H1 (cell line): ENCODE measurements around the gene SEMA3F. TPM values are rescaled to one million over a fixed set of nuclear protein-coding genes. Genes with fewer than 3 reads are reported as not detected.

Source experiments
- CTCF ChIA-PET: fragments of 300-600 bp; sonication (Branson Sonifier 250); formaldehyde crosslinking; loops from one replicate; lab custom pipeline; 2021; ENCODE audit not compliant: partially characterized antibody; lab: Charles Lee
- POLR2A ChIA-PET: fragments of 300-600 bp; sonication (Branson Sonifier 250); formaldehyde crosslinking; loops from one replicate; lab custom pipeline; 2021; ENCODE audit warnings: inconsistent platforms; ENCODE audit not compliant: partially characterized antibody; lab: Charles Lee
- DNase-seq, 2 experiments: peaks; one replicate each; pipeline versions ENCODE4 v3.0.0 to v3.0.0-alpha.2; 2010 to 2022; ENCODE audit warnings: low spot score in 2 of 2, low read depth in 1 of 2, mixed read lengths in 1 of 2
- FAIRE-seq: peaks from 2 replicates; lab custom pipeline; 2011; peaks lifted over from hg19 to GRCh38; lab: Jason Lieb, UNC
- H2AFZ ChIP-seq: 2 replicates; pipeline ENCODE4 v1.8.1; 2012; ENCODE audit warnings: low read length, inconsistent platforms
- H2AK5ac ChIP-seq: 2 replicates; pipeline ENCODE4 v1.6.1; 2013; ENCODE audit warnings: low read depth, low read length
- H2BK120ac ChIP-seq: replicated peaks from 2 replicates; pipeline ENCODE3; 2013; ENCODE audit warnings: low read depth, low read length, inconsistent platforms
- H2BK12ac ChIP-seq: 2 replicates; pipeline ENCODE4 v1.6.1; 2013; ENCODE audit warnings: low read depth, low read length
- H2BK15ac ChIP-seq: 2 replicates; pipeline ENCODE4 v1.6.1; 2013; ENCODE audit warnings: low read length
- H2BK20ac ChIP-seq: 2 replicates; pipeline ENCODE4 v1.6.1; 2013; ENCODE audit warnings: low read length
- H2BK5ac ChIP-seq: 2 replicates; pipeline ENCODE4 v1.6.1; 2013; ENCODE audit warnings: low read depth, low read length
- H3K14ac ChIP-seq: 2 replicates; pipeline ENCODE4 v1.6.1; 2013; ENCODE audit warnings: inconsistent platforms; ENCODE audit not compliant: insufficient read length
- H3K18ac ChIP-seq: 2 replicates; pipeline ENCODE4 v1.6.1; 2013; ENCODE audit warnings: low read length; ENCODE audit errors: extremely low read depth
- H3K23ac ChIP-seq: 2 replicates; pipeline ENCODE4 v1.6.1; 2013; ENCODE audit warnings: inconsistent platforms; ENCODE audit not compliant: insufficient read length
- H3K23me2 ChIP-seq: 2 replicates; pipeline ENCODE4 v1.6.1; 2013; ENCODE audit warnings: low read depth, low read length
- H3K27ac ChIP-seq: 2 replicates; pipeline ENCODE4 v1.6.1; 2011; ENCODE audit warnings: low read depth, low read length, inconsistent platforms
- H3K27me3 ChIP-seq, 4 experiments: replicated peaks in 1 of 4; 1 replicate in 1 of 4; 2 replicates in 3 of 4; pipeline versions ENCODE4 v1.6.1 to v1.8.1; 2011 to 2013; ENCODE audit warnings: low read length in 3 of 4, mild to moderate bottlenecking in 3 of 4, inconsistent platforms in 2 of 4, mixed read lengths in 2 of 4, moderate library complexity in 1 of 4; ENCODE audit not compliant: control insufficient read depth in 3 of 4, insufficient read depth in 3 of 4; ENCODE audit errors: extremely low read depth in 1 of 4
- H3K36me3 ChIP-seq, 4 experiments: 2 replicates each; pipeline versions ENCODE4 v1.6.1 to v1.8.1; 2011 to 2013; ENCODE audit warnings: mild to moderate bottlenecking in 4 of 4, low read length in 3 of 4, moderate library complexity in 2 of 4, control low read depth in 1 of 4, inconsistent platforms in 1 of 4; ENCODE audit not compliant: insufficient read depth in 4 of 4, control insufficient read depth in 2 of 4
- H3K4ac ChIP-seq: replicated peaks from 2 replicates; pipeline ENCODE3; 2013; ENCODE audit warnings: low read length, low read depth, mixed read lengths, inconsistent platforms; ENCODE audit not compliant: insufficient read length
- H3K4me1 ChIP-seq, 4 experiments: replicated peaks in 1 of 4; 1 replicate in 1 of 4; 2 replicates in 3 of 4; pipeline versions ENCODE4 v1.6.1 to v1.8.1; 2011 to 2013; ENCODE audit warnings: low read length in 3 of 4, inconsistent platforms in 2 of 4, mixed read lengths in 1 of 4; ENCODE audit not compliant: insufficient read depth in 4 of 4, control insufficient read depth in 3 of 4
- H3K4me2 ChIP-seq, 2 experiments: 2 replicates each; pipeline versions ENCODE4 v1.6.1 to v1.8.1; 2011 to 2013; ENCODE audit warnings: low read depth in 2 of 2, low read length in 2 of 2, control low read depth in 1 of 2, inconsistent platforms in 1 of 2, mild to moderate bottlenecking in 1 of 2; ENCODE audit not compliant: insufficient read depth in 1 of 2
- H3K4me3 ChIP-seq, 4 experiments: fragments of 200-600, 300-600 bp in 1 of 4; sonication (generic), shearing (Covaris generic), sonication (Bioruptor Twin) in 1 of 4; 2 replicates each; pipeline versions ENCODE4 v1.5.1 to v1.8.1; 2011 to 2016; ENCODE audit warnings: low read length in 4 of 4, low read depth in 3 of 4, control low read depth in 2 of 4, inconsistent platforms in 2 of 4, mild to moderate bottlenecking in 2 of 4, mixed read lengths in 1 of 4, moderate library complexity in 1 of 4; ENCODE audit not compliant: insufficient read depth in 2 of 4; ENCODE audit errors: extremely low read depth in 1 of 4
- H3K56ac ChIP-seq: replicated peaks from 2 replicates; pipeline ENCODE3; 2013; ENCODE audit warnings: low read depth, mild to moderate bottlenecking, mixed read lengths, low read length, inconsistent platforms; ENCODE audit not compliant: insufficient read length
- H3K79me1 ChIP-seq: 2 replicates; pipeline ENCODE4 v1.6.1; 2013; ENCODE audit warnings: low read depth, low read length, control low read depth
- H3K79me2 ChIP-seq, 2 experiments: 2 replicates each; pipeline versions ENCODE4 v1.6.1 to v1.8.1; 2012 to 2013; ENCODE audit warnings: low read length in 2 of 2, mild to moderate bottlenecking in 2 of 2, inconsistent platforms in 1 of 2; ENCODE audit not compliant: insufficient read depth in 2 of 2, control insufficient read depth in 1 of 2
- H3K9ac ChIP-seq, 4 experiments: replicated peaks in 1 of 4; 1 replicate in 1 of 4; 2 replicates in 3 of 4; pipeline versions ENCODE4 v1.6.1 to v1.8.1; 2011 to 2013; ENCODE audit warnings: low read depth in 3 of 4, low read length in 3 of 4, control low read depth in 2 of 4, mild to moderate bottlenecking in 2 of 4, moderate library complexity in 2 of 4, inconsistent platforms in 1 of 4; ENCODE audit errors: extremely low read depth in 1 of 4
- H3K9me3 ChIP-seq, 2 experiments: 2 replicates each; pipeline versions ENCODE4 v1.6.1 to v1.8.1; 2012 to 2013; ENCODE audit warnings: mild to moderate bottlenecking in 2 of 2, moderate library complexity in 2 of 2, control low read depth in 1 of 2, inconsistent platforms in 1 of 2, low read depth in 1 of 2, low read length in 1 of 2, mixed read lengths in 1 of 2; ENCODE audit not compliant: insufficient read depth in 2 of 2
- H4K20me1 ChIP-seq, 2 experiments: replicated peaks in 1 of 2; 2 replicates each; pipeline versions ENCODE3 to v1.8.1; 2011 to 2013; ENCODE audit warnings: inconsistent platforms in 2 of 2, low read length in 2 of 2, mild to moderate bottlenecking in 1 of 2; ENCODE audit not compliant: insufficient read depth in 2 of 2, control insufficient read depth in 1 of 2
- H4K5ac ChIP-seq: 2 replicates; pipeline ENCODE4 v1.6.1; 2013; ENCODE audit warnings: low read length, low read depth, mixed read lengths, inconsistent platforms; ENCODE audit not compliant: insufficient read length
- H4K8ac ChIP-seq: 2 replicates; pipeline ENCODE4 v1.8.0; 2013; ENCODE audit warnings: mild to moderate bottlenecking, moderate library complexity, low read length, inconsistent platforms; ENCODE audit not compliant: insufficient read depth; ENCODE audit errors: extremely low read depth
- H4K91ac ChIP-seq: replicated peaks from 2 replicates; pipeline ENCODE3; 2013; ENCODE audit warnings: low read length, mixed read lengths, inconsistent platforms; ENCODE audit not compliant: insufficient read length
- POLR2AphosphoS5 ChIP-seq: IDR thresholded peaks from 2 replicates; pipeline ENCODE4 v1.6.1; 2011; ENCODE audit warnings: low read depth, low read length
- RXRA ChIP-seq: IDR thresholded peaks from 2 replicates; pipeline ENCODE4 v1.6.1; 2011; ENCODE audit warnings: low read depth, mild to moderate bottlenecking, low read length, moderate library complexity; ENCODE audit not compliant: insufficient read depth
- TCF12 ChIP-seq: IDR thresholded peaks from 2 replicates; pipeline ENCODE4 v1.6.1; 2011; ENCODE audit warnings: low read depth, mild to moderate bottlenecking, low read length
- WGBS, 2 experiments: shearing (Covaris generic) in 1 of 2; methylation state at CpG; one replicate each; pipeline versions ENCODE4 v1.1.6 to v1.1.7; 2013 to 2015; ENCODE audit warnings: low lambda C conversion rate in 2 of 2, mixed read lengths in 2 of 2, inconsistent platforms in 1 of 2, low coverage in 1 of 2, missing lambda C conversion rate in 1 of 2; ENCODE audit not compliant: insufficient replicate concordance in 2 of 2, insufficient coverage in 1 of 2, insufficient read length in 1 of 2; ENCODE audit errors: extremely low coverage in 1 of 2, missing lambda C conversion rate in 1 of 2; 5-methylcytosine and 5-hydroxymethylcytosine counted together
- polyA plus RNA-seq, 7 experiments: library from polyadenylated mRNA; depleted of rRNA in 3 of 7; stranded (reverse) in 5 of 7; unstranded in 2 of 7; fragments of >200 nt in 5 of 7; fragments of 200-250 nt in 2 of 7; gene quantifications; 1 replicate in 5 of 7; 2 replicates in 1 of 7; 4 replicates in 1 of 7; pipeline versions ENCODE4 v1.2.1 to v1.2.3, GENCODE V29; 2011 to 2013; ENCODE audit warnings: missing spikeins in 2 of 7, mixed read lengths in 2 of 7
- total RNA-seq: library from RNA; stranded (reverse); fragmentation: NEBNext Ultra II Directional; extraction: Animal tissue kit (Norgen Biotek cat#: 25700); gene quantifications from 2 replicates; pipeline ENCODE4 v1.2.1, GENCODE V29; 2021

The SEMA3F gene
- total and polyA plus RNA-seq, 2 of the 8 experiments (the other 6 are each of a cell fraction or from before 2014, with no cell fraction given): 20.3 to 37.0 TPM

DNA sequence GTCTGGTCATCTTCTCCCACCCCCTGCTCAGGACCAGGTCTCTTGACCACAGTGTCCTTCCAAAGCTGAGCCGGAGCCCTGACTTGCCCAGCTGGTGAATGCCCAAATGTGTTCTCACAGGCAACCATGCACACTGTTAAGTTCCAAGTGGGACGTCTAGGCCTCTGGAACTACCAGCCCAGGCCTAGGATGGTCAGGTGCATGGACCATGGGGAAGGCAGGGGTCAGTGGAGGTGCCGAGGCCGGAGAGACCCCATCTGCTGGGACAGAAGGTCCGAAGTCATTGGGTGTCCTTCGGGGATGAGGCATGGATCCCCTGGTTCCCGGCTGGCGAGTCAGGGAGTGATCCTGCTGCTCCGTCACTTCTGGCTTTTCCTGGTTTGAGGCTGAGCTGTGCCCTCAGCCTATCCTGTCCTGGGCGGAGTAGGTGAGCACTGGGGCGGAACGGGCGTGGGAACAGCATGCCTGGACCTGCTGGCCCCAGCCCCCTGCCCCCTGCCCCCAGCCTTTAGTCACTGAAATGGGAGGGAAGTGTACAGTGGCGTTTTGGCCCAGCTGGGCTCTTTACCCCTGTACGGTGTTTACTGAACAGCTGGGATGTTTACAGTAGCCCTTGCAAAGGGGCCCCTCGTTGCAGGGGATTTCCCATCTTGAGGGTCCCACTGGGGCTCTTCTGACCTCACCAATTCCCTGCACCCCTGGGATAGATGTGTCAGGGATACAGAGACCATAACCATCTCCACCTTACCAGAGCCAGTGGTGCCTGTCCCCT lies 12.1 kb downstream of the SEMA3F start:
- Histone ChIP-seq H3K27ac (peak overlapping the region; percentile 0; the same call in 1 of the 2 replicates), H3K23ac (no peak overlapping the region), H3K14ac (no peak overlapping the region), H3K9me3 (no peaks in the 10 kb centered on the region), H3K4me2 (no peak overlapping the region; a peak in 1 of 4 replicates), H2BK20ac (peak overlapping the region; percentile 61; the same call in 1 of the 2 replicates), H3K18ac (no peak overlapping the region), H3K23me2 (no peaks in the 10 kb centered on the region), H3K4ac (no peak overlapping the region), H2BK12ac (0 out of 2 replicates have a peak overlapping the region, but pooled peaks have one; percentile 40), H3K4me1 (peaks cover 0 to 28% (median 20%) of the 10 kb centered on the region in 4 experiments; a peak in 6 of 7 replicates), H3K79me2 (peaks cover 0 to 20% of the 10 kb centered on the region in 2 experiments; a peak in 2 of 4 replicates), H2BK5ac (peak overlapping the region; percentile 87), H4K8ac (no peak overlapping the region; the same call in 1 of the 2 replicates), H2AK5ac (0 out of 2 replicates have a peak overlapping the region, but pooled peaks have one; percentile 6), H3K36me3 (peaks cover 0 to 11% (median 2%) of the 10 kb centered on the region in 4 experiments; a peak in 2 of 8 replicates), H2AFZ (no peak overlapping the region), H4K91ac (no peak overlapping the region), H3K56ac (no peak overlapping the region), H3K79me1 (peaks cover 30% of the 10 kb centered on the region), H2BK120ac (no peak overlapping the region), H2BK15ac (peak overlapping the region; percentile 61; the same call in 1 of the 2 replicates), H4K20me1 (peaks cover 6 to 15% of the 10 kb centered on the region in 2 experiments), H3K4me3 (no peak overlapping the region), H3K9ac (no peak overlapping the region), H3K27me3 (no peaks in the 10 kb centered on the region), H4K5ac (no peak overlapping the region)
- no peak for FAIRE-seq
- ChIA-PET CTCF (interaction anchor here (0.6 to 25.0 kb wide), 4 partner anchors 24 to 79 kb away, joined by 3 to 299 read pairs (median 98); partner anchors contain the start of gene GNAT1), POLR2A (interaction anchor here (1.4 to 3.3 kb wide), 4 partner anchors 9 to 46 kb away, joined by 3 to 19 read pairs (median 9); no protein-coding TSS in a partner anchor)
- 89% methylated on average over 15 of the region's 16 CpGs; no CpG with 5 or more reads in 1 of the 2 experiments for WGBS, 2 experiments
- TF ChIP-seq RXRA (no peak), POLR2AphosphoS5 (no peak), TCF12 (no peak)
- DNase-seq: no peak
